CD4-positive, alpha-beta T cell treated with Interleukin-10 for 1 hour (primary cell): ENCODE results near the gene ZNF746.
A peak's percentile ranks its signal among the peaks of the same experiment; 100 is the strongest.
"Not testable (repeated sequence)": the region's sequence is repeated elsewhere in the genome, so short reads cannot be mapped to it uniquely, and the experiment has no call there.

Experiments
- DNase-seq: peaks from one replicate; pipeline ENCODE4 v3.0.0-alpha.2; 2020

ZNF746 gene

DNA sequence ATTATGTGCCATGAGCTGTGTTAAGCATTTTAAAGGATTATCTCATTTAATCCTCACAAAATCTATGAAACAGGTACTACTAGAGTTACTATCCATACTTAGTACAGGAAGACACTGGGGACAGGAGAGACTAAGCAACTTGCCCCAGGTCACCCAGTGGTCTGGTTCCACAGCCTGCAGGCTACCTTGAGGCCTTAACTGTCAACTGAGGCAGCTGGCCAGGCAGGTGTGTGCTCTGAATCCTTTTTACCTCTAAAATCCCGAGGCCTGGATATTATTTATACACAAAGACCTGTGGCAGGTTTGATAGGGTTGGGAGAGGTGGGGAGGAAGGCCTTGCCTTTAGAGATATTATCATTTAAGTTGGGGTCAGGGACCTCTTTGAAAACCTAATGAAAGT is 39.8 kb downstream of the ZNF746 start:
- no peak for DNase-seq

DNA sequence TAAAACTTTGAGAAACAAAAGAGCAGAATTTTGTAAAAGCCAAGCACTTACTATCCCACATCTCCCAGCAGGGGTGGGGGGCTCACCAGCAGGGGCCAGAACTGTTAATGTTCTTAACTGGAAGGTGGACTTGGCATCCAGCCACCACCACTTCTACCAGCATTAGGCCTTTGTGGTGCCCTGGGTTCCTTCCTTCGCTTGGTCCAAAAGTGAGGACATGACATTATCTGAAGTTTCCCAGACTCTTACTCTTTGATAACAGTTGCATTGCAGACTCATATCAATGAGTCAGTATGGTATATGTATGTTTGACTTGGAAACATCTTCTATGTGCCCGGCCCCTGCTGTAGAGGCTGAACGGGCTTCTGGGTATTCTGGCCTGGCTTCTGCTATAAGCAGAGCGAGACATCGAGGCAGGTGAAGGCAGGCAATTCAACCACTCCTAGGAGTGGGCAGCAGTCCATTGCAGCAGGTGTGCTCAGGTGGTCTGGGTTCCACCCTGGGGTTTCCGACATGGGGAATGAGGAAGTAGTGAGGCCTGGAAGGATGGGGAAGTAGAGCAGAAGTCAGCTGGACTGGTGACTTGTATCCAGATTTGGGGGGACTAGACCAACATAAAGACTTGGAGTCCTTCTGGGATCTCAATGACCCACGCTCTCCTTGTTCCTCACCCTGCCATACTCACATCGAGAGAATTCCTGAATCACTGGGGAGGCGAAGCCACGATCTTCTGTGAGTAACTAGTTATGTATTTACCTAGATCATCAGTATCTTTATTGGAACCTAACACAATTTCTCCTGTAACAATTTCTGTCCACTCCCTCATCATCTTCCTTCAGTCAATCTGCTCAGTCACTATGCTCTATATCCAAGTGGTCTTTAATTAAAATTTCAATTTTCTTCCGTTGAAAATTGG is 40.8 kb downstream of the ZNF746 start:
- DNase-seq: no peak

DNA sequence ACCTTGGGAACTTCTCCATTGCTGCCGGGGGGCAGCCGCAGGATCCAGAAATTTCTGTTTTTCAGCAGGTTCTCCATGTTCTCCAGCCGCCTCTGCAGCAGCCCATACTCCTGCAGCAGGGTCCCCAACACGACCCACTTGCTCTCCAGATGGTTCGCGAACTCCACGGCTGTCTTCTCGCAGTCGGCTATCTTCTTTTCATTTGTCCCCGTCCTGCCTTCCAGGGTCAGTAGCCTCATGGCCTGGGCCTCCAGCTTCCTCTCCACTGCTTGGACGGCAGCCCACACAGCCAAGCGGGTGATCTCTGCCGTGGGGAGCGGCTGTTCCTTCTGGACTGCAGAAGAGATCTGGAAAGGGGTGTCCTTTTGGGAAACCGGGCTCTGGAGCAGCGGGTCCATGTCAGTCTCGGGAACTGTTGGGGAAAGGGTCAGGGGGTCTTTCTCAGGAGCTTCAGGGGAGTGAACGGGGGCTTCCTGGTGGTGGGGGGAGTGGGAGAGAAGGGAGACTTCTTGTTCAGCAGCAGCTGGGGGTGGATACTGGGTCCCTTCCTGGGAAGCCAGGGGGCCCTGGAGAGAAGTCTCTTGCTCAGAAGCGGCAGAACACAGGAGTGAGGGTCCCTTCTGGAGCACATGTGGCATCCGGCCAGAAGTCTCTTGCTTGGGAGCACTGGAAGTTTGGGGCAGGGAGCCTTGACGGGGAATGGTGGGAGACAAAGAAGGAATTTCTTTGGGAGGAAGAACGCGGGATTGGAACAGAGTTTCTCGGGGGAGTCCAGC is 42.2 kb downstream of the ZNF746 start:
- DNase-seq: no peak

DNA sequence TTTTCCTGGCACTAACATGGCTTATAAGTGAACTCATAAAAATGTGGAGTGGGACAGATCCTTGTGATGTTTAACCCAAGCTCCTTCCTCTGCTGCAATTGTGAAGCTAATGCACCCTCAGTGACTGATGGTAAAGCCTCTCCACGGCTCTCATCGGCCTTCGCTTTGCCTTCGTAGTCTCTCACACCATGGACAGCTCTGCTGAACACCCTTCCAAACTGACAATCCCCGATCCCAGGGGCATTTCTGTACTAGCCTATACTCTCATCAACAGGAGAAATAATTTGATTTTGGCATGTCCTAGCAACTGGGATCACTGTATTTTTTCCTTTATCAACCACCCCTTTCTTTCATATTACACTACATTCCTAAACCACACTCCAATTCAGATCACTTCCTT is 42.9 kb downstream of the ZNF746 start:
- no peak for DNase-seq

DNA sequence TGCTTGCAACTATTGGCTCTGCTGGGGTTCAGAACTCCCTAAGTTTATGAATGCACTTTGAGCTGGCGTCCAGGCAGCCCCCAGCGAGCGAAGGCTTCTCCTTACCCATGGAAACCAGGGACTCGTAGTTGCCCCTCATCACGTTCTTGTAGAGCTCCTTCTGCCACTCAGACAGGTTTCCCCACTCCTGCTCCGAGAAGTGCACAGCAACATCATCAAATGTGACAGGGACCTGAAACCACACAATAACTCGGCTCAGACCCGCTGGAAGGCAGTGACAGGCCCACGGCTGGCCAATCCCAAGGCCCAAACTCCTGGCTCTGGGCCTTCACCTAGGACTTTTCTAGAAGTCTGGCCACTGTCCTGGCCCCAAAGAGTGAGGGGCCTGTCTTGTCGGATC is 43.6 kb downstream of the ZNF746 start:
- no peak for DNase-seq

DNA sequence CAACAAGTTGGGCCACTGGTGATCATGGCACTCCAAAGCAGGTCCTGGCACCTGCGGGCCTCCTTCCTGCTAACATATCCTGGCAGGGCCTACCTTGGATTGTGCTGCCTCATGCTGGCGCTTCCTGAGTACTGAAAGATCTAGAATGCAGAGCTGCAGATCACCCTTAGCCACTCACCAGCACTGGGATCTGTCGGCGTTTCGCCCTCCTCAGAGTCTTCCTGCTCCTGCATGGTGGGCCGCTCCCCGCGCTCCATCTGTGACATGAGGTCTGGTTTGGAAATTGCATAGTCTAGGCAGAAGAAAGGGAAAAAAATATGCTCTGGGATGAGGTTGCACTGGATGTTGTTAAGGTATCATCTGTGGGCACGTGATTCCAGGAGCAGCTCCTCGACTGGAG is 46.8 kb downstream of the ZNF746 start:
- DNase-seq: no peak

DNA sequence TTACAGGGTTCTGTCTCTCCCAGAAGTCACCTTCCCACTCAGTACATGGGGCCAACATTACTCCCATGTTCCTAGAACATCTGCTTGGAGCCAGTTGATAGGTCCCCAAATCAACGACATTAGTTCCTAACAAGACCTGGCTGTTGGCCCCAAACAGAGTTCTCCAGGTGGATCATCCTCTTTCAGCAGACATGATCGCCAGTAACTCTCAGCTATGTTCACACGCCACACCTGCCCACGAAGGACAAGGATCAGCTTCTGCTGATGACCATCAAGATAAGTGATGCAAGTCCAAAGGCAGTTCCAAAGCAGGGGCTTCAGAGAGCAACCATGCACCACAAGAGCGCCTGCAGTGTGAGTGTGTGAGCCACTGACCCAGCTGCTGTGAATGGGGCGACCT is 47.7 kb downstream of the ZNF746 start:
- no peak for DNase-seq

DNA sequence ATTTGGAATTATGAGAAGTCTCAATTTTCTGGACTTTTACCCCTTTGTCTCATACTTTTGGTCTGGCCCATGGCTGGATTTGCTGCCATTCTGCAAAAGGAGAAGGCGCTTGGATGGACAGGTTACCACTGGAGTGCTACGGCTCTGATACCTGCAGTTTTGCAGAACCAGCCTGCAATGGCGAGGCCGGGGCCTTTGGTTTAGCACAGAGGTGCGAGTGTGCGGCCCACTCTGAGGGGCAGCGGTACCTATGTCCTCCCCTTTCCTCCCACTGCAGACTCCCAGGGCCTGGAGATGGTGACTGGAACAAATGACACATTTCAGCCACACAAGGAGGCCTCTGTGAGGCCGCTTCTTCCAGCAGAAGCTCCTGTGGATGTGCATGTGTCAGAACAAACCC is 48.6 kb downstream of the ZNF746 start:
- no peak for DNase-seq

DNA sequence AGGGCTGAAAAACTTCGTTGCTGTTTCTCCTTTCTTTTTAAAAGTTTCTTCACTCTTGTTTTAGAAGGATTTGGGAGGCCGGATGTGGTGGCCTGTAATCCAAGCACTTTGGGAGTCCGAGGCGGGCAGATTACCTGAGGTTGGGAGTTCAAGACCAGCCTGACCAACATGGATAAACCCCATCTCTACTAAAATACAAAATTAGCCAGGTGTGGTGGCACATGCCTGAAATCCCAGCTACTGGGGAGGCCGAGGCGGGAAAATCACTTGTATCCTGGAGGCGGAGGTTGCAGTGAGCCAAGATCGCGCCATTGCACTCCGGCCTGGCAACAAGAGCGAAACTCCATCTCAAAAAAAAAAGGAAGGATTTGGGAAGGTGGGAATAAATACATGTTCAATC is 51.6 kb downstream of the ZNF746 start:
- DNase-seq: not testable (repeated sequence)

DNA sequence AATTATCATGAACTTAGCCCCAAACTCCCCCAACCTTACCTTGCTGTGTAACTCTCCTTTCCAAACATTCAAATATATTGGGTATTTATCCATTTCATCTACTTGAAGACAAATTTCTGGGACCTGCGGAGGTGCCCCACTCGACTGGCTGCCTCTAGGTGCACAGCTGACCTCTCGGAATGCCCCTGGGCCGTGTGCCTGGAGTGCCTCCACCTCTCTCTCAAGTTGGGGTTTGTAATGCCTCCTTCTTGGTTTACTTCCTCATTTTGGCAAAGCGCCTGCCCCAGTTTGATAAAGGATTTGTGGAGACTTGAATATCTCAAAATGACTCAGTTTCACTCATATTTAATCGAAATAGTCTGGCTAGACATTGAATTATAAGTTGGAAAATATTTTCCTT is 53.3 kb downstream of the ZNF746 start:
- DNase-seq: no peak

DNA sequence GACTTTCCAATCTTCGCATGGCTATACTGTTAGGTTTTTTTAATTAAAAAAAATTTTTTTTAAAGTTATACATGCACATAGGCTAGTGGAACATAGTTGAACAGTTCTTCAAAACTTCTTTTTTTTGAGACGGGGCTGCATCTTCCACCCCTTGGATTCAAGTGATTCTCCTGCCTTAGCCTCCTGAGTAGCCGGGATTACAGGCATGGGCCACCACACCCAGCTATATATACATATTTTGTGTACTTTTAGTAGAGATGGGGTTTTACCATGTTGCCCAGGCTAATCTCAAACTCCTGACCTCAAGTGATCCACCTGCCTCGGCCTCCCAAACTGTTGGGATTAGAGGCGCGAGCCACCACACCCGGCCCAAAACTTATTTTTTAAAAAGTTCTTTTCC is 54.1 kb downstream of the ZNF746 start:
- no peak for DNase-seq

DNA sequence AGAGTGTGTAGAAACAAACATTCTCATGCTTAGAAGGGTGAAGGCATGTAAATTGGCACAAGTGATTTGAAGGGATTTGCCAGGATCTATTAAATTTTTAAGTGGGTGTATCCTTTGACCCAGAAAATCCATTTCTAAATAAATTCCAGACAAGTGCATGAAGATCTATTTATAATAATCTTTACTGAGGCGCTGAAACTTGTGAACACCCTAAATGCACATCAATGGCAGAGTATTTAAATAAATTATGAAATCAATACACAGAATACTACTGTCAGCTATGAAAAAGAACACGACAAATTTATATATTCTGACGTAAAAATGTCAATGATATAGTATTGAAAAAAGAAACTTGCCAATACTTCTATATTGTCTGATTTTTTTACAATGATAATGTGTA is 54.7 kb downstream of the ZNF746 start:
- no peak for DNase-seq

DNA sequence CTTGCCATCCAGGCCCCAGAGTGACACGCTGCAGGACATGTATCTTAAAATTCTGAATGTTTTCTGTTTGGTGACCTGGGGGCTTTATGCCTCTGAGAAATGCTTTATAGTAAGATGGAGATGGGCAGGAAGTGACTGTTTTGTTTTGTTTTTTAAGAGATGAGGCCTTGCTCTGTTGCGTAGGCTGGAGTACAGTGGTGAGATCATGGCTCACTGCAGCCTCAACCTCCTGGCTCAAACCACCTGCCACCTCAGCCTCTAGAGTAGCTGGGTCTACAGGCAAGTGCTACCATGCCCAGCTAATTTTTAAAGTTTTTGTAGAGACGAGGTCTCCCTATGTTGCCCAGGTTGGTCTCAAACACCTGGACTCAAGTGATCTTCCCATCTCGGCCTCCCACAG is 57.4 kb downstream of the ZNF746 start:
- DNase-seq: peak; percentile 15

DNA sequence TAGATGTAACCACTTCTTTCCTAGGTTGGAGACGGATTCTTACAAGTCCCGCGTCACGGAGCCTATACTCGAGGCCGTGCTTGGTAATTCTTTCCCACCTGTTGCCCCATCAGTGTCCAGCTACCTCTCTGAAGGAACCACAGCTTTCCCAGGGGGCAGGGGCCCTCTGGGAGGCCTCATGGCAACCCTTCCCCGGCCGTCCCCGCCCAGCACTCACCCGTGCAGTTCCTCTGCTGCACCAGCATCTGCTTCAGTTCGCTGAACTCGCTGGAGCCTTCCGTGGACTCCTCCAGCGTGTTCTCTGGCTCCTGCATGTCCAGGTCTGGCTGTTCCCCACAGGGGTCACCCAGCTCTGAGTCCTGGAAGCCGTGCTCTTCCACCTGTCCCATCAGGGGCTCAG is 61.3 kb downstream of the ZNF746 start:
- no peak for DNase-seq

DNA sequence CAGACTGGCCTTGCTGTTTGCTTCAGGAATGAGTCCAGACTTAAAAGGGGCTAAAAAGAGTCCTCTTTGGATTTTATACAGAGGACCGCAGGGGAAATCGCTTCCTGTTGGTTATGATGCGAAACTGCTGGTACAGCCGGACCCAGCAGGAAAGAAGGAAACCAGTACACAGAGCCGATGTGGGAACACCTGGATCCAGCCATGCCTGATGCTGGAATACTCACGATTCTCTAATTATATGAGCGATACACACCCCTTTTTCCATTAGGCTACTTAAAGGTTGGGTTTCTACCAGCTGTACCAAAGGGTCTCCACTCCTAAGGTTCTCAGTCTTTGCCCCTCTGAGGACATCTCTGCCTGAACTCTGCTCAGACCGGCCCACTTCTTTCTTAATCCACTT is 64.5 kb downstream of the ZNF746 start:
- DNase-seq: no peak

DNA sequence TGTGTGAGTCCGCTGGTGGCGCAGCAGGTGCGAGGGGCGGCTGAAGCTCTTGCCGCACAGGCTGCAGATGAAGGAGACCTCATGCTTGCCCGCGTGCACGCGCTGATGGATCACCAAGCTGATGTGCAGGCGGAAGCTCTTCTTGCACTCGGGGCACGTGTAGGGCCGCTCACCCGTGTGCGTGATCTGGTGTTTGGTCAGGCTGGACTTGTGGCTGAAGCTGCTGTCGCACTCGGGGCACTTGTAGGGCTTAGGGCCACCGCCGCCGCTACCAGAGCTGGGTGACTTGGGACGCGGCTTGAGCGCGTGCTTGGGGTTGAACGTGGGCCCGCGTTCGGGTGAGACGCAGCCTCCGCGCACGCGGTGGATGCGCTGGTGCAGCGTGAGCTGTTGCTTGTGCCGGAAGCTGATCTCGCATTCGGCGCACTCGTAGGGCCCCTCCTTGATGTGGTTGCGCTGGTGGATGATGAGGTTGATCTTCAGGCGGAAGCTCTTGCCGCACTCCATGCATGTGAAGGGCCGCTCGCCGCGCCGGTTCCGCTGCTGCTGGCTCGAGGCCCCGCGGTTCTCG is 65.4 kb downstream of the ZNF746 start:
- DNase-seq: no peak

DNA sequence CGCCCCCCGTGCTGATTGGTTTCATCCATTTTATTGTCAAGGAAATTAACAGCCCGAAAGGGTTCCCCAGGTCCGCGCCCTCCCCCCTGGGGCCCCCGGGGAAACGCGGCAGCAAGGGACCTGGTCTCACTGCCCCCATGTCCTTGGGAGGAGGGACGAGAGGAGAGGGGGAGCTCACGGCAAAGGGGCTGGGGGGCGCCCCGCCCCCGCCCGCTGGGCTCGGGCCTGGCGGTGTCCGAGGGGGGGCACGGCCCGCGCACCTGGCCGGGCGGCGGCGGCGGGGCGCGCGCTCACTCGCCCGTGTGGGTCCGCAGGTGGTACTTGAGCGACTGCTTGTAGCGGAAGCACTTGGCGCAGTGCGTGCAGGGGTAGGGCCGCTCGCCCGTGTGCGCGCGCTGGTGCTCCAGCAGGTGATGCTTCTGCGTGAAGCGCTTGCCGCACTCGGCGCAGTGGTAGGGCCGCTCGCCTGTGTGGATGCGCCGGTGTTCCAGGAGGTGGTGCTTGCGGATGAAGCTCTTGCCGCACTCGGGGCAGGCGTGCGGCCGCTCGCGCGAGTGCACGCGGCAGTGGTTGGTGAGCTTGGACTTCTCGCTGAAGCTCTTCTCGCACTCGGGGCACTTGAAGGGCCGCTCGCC is 66.0 kb downstream of the ZNF746 start:
- no peak for DNase-seq

DNA sequence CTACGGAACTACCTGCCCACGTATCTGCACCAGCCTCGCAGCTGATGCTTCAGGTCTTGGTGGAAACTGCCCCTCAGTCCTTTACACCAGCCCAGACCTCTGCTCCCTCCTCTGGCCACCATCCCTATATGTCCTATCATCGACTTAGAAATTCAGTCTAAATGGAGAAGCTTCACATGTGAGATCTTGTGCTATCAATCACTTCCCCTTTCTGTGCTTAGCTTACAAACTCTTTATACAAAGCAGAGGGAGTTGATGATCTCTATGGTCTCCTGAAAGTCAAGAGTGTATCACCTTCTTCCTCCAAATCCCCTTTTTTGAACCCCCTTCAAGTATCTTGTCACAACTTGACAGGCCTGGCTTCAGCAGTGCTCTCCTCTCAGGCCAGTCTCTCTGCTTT is 67.4 kb downstream of the ZNF746 start:
- no peak for DNase-seq

DNA sequence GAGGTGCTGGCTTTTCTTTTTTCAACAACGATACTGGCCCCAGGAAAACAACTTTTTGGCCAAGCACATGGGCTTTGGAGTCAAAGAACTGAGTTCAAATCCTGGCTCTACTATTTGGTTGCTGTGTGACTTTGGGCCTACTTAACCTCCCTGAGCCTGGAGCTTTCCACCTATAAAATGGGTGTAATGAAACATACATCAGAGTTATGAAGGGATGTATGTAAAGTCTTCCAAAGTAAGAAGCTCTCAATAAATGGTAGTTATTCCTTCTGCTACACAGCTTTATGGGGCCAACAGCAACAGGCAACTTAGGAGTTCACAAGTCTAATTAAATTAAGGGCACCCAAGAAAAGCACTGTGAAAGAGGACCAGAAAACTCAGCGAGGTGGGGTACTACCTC is 69.7 kb downstream of the ZNF746 start:
- no peak for DNase-seq

DNA sequence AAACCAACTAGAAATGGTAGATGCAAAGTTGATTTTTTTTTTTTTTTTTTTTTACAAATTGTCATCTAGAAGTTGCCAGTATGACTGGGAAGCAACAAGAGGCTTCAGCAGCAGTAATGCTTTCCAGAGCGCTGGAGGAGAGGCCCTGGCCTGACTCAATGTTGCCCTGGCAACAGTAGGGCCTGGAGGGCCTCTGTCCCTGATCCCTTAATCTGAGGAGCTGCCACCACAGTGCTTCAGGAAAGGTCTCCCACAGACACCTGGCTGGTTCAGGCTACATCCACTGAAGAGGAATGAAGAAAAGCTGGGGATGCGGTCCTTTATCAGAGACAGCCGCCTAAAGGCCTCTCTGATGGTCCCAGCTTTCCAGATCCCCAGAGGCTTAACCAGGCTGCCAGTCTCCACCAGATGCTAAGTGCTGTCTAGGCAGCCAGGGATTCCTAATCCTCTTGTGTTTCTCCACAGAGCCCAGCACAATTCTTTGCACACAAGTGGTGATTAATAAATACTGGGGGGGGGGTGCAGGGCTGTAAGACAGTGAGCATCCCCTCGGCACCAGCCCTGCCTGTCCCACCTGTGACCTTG is 70.4 kb downstream of the ZNF746 start:
- DNase-seq: no peak

DNA sequence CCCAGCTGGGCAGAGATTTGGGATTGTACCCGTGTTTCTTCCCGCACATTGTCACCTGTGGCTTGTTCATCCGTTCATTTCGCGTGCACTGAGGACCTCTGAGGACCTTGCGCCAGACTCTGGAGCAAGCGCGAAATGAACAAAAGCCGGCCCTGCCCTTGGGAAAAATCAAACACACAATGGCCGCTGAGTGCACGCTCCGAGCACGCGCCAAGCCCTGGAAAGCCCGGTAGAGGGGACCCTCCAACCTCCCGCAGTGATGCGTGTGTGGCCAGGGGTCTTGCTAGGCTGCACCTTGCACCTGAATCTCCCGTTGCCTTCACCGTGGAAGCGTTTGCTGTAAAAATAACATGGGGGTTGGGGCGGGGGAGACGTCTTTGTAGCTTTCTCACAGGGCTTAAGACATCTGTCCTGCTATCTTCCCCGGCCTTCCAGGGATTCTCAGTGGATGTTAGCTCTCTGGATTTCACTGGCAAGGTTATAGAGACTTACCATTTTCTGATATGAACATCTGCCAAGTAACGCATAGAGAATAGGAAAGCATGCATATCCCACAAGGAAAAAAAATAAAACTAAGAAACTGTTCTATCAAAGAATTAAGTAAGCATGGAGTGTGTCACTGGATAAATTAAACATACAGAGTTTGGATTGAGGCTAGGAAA is 74.0 kb downstream of the ZNF746 start:
- DNase-seq: no peak

DNA sequence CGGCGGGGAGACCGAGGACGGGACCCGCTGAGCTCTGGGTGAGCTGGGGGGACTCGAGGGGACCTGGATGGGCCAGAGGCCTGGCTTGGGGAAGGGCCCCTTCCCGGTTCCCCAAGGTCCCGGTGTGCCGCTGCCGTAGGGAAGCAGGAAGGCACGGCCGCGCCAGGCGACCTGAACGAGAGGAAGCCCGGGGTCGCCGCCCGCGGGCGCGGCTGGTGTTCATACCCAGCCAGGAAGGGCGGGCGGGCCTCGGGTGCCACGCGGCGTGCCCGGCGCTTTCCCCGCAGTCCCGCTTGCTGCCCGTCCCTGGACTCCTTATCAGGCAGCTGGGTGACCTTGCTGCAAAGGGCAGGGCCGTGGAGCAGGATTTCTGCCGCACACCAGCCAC is 74.7 kb downstream of the ZNF746 start:
- DNase-seq: peak; percentile 24
